Measurements from ENCODE around the gene PYCR2. TPM values are rescaled to one million over a fixed set of nuclear protein-coding genes. Genes with fewer than 3 reads are reported as not detected.

Gene PYCR2
- total RNA-seq, 1 experiment from 2014 or later: 104 TPM

DNA sequence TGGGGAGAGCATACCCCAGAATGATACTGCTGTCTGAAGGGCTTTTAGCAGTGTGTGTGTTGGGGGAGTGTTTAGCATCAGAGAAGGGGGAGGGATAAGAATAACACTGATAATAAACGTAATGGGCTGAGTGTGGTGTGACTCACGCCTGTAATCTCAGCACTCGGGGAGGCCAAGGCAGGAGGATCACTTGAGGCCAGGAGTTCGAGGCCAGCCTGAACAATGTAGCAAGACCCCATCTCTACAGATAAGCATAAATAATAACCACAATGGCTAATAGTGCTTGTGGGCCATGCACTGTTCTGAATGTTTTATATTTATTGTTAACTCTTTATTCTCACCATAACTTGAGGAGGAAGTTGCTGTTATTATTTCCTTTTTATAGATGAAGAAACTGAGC, 19.5 kb upstream of the PYCR2 start:
- H3K4me1 Mint-ChIP-seq: peaks cover 50 to 59% of the 10 kb centered on the region in 2 experiments
- DNase-seq: no peak
- H3K36me3 Mint-ChIP-seq (ENCODE audit: insufficient read depth in 1 of 3, low read depth in 3 of 3): no peaks in the 10 kb centered on the region
- Histone ChIP-seq H4K5ac (ENCODE audit: insufficient read length, low read depth, low read length) (no peak overlapping the region), H3K23ac (ENCODE audit: insufficient read length, low read depth, low read length) (no peak overlapping the region), H3K4me2 (ENCODE audit: insufficient read depth, insufficient read length, low read length) (no peak overlapping the region), H4K20me1 (ENCODE audit: control insufficient read depth, insufficient read depth, insufficient read length) (no peaks in the 10 kb centered on the region), H2BK5ac (ENCODE audit: insufficient read length, low read length) (no peak overlapping the region), H2BK20ac (ENCODE audit: low read depth, low read length, poor library complexity, severe bottlenecking) (no peak overlapping the region), H3K4me1 (ENCODE audit: insufficient read depth, low read length) (peaks cover 22% of the 10 kb centered on the region; the same call in 1 of the 2 replicates), H4K91ac (ENCODE audit: insufficient read length, low read depth, low read length) (no peak overlapping the region), H2AK5ac (ENCODE audit: insufficient read length, low read length) (no peak overlapping the region), H4K8ac (replicated peaks; ENCODE audit: insufficient read length, low read depth, low read length) (no peak overlapping the region), H3K56ac (ENCODE audit: insufficient read length, low read depth, low read length) (no peak overlapping the region), H3K79me2 (ENCODE audit: insufficient read depth, low read length) (no peaks in the 10 kb centered on the region), H3K4ac (ENCODE audit: low read depth, low read length) (no peak overlapping the region), H3K14ac (ENCODE audit: insufficient read depth, low read length) (no peak overlapping the region), H2BK120ac (ENCODE audit: low read depth, low read length, poor library complexity, severe bottlenecking) (no peak overlapping the region), H2AFZ (ENCODE audit: low read length) (no peak overlapping the region), H3K23me2 (ENCODE audit: insufficient read length, low read depth, low read length, poor library complexity, severe bottlenecking) (no peaks in the 10 kb centered on the region), H3K79me1 (ENCODE audit: insufficient read depth, low read depth, low read length, poor library complexity, severe bottlenecking) (no peaks in the 10 kb centered on the region), H3K9ac (ENCODE audit: extremely low read depth, insufficient read length, low read length) (no peak overlapping the region), H3K27me3 (ENCODE audit: insufficient read depth, low read length) (no peaks in the 10 kb centered on the region; the same call in 1 of the 2 replicates), H2BK12ac (ENCODE audit: insufficient read length, low read depth, low read length) (no peak overlapping the region), H3K9me3 (ENCODE audit: control insufficient read depth, low read depth, low read length) (no peaks in the 10 kb centered on the region), H3T11ph (ENCODE audit: low read length) (no peak overlapping the region), H3K18ac (ENCODE audit: insufficient read length, low read depth, low read length) (no peak overlapping the region), H3K27ac (ENCODE audit: insufficient read length, low read depth, low read length) (no peak overlapping the region), H2BK15ac (ENCODE audit: low read depth, low read length) (no peak overlapping the region)
- WGBS (ENCODE audit: extremely low coverage, insufficient read length, low lambda C conversion rate): no CpG with 5 or more reads among the region's 4 CpGs
- H3K9me3 Mint-ChIP-seq: no peaks in the 10 kb centered on the region; a peak in 2 of 5 replicates
- H3K27ac Mint-ChIP-seq: peak overlapping the region in 1 of 3 experiments; percentile 77; a peak in 1 of 7 replicates
- no peak overlapping the region; a peak in 1 of 5 replicates for H3K4me3 Mint-ChIP-seq
- peaks cover 8% of the 10 kb centered on the region for H3K27me3 Mint-ChIP-seq (ENCODE audit: low read depth)
- TF ChIP-seq, protein P1, sequence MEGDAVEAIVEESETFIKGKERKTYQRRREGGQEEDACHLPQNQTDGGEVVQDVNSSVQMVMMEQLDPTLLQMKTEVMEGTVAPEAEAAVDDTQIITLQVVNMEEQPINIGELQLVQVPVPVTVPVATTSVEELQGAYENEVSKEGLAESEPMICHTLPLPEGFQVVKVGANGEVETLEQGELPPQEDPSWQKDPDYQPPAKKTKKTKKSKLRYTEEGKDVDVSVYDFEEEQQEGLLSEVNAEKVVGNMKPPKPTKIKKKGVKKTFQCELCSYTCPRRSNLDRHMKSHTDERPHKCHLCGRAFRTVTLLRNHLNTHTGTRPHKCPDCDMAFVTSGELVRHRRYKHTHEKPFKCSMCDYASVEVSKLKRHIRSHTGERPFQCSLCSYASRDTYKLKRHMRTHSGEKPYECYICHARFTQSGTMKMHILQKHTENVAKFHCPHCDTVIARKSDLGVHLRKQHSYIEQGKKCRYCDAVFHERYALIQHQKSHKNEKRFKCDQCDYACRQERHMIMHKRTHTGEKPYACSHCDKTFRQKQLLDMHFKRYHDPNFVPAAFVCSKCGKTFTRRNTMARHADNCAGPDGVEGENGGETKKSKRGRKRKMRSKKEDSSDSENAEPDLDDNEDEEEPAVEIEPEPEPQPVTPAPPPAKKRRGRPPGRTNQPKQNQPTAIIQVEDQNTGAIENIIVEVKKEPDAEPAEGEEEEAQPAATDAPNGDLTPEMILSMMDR (conservative IDR thresholded peaks at IDR 0.05): no peak
